ENCODE measurements around the gene RHO.

DNA sequence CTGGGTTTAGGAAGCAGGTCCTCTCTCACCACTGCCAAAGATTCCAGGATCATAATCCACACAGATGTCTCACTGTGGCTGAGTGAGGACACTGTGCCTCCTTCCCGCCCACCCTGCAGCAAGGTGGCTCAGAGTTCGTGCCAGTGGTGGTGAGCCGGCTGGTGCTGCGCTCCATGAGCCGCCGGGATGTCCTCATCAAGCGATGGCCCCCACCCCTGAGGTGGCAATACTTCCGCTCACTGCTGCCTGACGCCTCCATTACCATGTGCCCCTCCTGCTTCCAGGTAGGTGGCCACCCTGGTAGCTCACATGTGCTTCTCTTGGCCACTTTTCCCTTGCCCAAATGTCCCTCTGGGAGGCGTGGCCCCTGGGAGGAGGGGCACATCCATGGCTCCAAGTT is 9.0 kb upstream of the RHO start:
- TF ChIP-seq, protein P1, sequence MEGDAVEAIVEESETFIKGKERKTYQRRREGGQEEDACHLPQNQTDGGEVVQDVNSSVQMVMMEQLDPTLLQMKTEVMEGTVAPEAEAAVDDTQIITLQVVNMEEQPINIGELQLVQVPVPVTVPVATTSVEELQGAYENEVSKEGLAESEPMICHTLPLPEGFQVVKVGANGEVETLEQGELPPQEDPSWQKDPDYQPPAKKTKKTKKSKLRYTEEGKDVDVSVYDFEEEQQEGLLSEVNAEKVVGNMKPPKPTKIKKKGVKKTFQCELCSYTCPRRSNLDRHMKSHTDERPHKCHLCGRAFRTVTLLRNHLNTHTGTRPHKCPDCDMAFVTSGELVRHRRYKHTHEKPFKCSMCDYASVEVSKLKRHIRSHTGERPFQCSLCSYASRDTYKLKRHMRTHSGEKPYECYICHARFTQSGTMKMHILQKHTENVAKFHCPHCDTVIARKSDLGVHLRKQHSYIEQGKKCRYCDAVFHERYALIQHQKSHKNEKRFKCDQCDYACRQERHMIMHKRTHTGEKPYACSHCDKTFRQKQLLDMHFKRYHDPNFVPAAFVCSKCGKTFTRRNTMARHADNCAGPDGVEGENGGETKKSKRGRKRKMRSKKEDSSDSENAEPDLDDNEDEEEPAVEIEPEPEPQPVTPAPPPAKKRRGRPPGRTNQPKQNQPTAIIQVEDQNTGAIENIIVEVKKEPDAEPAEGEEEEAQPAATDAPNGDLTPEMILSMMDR (IDR thresholded peaks at IDR 0.05; ENCODE audit: low read length) = no peak
- TF ChIP-seq EZH2 (IDR thresholded peaks at IDR 0.05; ENCODE audit: borderline replicate concordance, low read length) = no peak
